Renal pelvis (tissue), 4 donors: ENCODE results near the gene LRRN4CL. TPM values are rescaled to one million over a fixed set of nuclear protein-coding genes. Genes with fewer than 3 reads are reported as not detected.
"Not testable (repeated sequence)": the region's sequence is repeated elsewhere in the genome, so short reads cannot be mapped to it uniquely, and the experiment has no call there.

Experiments
- DNase-seq: peaks from one replicate; pipeline ENCODE4 v3.0.0-alpha.2; 2013
- polyA plus RNA-seq, 3 donors: library from polyadenylated mRNA; unstranded; fragments of 120-200 nt; gene quantifications; one replicate each; pipeline ENCODE4 v1.2.1, GENCODE V29; 2013; ENCODE audit not compliant: insufficient read length in 3 of 3

LRRN4CL gene
- polyA plus RNA-seq, 3 donors: 0.68 to 1.0 (median 1.0) TPM

DNA sequence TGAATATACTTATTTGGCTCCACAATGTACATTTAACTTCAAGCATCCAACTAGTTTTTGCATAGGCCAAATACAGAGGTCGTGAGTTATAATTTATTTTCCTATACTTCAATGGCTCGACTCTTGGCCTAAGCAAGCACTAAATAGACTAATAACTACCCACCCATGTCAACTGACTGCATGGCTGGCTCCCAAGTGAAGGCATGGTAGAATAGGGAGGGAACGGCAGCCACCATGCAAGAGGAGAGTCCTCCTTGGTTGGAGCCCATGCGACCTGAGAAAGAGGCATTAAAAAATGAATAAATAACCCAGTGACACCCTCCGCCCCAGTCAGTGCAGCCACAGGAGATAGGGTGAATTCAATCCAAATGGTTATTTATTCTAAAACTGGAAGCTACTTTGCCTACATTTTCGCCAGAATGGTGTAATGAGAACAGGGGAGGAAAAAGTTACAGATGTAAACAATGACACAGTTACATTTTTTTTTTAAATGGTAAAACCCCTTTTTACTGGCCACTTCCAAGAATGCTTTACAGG lies 23.0 kb upstream of the LRRN4CL start:
- no peak for DNase-seq

- no peak for DNase-seq
Measured at GRCh38 chr11:62710001-62710345, 20.6 kb upstream of the LRRN4CL start.

GRCh38 chr11:62709247-62710000 lies 20.1 kb upstream of the LRRN4CL start:
- DNase-seq: peak; percentile 99

GRCh38 chr11:62708793-62709192 lies 19.5 kb upstream of the LRRN4CL start:
- DNase-seq: no peak

DNA sequence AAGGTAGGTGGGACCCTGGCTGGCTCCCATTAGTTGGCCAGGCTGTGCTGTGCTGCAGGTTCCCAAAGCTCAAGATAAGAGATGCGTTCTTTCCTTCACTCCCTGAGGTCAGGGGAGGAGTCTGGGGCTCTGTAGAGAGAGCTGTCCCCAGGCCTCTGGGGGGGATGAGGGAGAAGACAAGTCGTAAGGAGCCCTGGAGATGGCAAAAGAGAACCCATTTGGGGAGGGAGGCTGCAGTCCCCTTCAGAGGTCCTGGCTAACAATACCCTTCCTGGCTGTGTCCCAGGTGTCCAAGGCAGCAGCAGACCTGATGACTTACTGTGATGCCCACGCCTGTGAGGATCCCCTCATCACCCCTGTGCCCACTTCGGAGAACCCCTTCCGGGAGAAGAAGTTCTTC lies 19.1 kb upstream of the LRRN4CL start:
- no peak for DNase-seq

DNA sequence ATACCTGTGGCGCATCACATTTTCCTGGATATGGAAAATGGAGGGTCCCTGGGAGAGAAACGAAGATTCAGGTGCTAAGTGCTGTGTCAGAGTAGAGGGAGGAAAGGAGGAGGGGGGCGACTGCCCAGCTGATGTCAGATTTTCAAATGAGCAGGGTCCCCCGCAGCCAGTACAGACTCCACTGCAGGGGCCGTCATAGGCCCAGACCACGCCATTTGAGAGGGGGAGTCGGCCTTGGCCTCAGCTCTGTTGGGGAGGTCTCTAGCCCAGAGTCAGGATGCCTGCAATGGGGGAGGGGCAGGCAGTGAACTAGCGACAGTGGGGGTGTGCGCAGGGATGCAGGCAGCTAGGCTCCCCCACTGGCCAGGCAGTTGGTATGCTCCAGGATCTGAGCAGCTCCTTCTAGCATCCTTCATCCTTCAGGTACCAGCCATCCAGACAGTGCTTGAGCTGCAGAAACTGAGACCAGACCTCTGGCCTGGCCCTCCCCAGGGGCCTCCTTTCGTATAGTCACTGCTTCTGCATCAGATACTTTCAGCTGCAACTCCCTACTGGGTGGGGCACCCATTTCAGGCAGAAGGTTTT lies 18.0 kb upstream of the LRRN4CL start, which contains the start of the genes BSCL2 and GNG3:
BSCL2 (minus strand) TSS at position 148 of the 585 bp plus-strand sequence. CDS start 229 bp downstream, outside the sequence.
GNG3 (plus strand) TSS at position 400 of the 585 bp plus-strand sequence. CDS start 620 bp downstream, outside the sequence.
- DNase-seq: peak; percentile 84

DNA sequence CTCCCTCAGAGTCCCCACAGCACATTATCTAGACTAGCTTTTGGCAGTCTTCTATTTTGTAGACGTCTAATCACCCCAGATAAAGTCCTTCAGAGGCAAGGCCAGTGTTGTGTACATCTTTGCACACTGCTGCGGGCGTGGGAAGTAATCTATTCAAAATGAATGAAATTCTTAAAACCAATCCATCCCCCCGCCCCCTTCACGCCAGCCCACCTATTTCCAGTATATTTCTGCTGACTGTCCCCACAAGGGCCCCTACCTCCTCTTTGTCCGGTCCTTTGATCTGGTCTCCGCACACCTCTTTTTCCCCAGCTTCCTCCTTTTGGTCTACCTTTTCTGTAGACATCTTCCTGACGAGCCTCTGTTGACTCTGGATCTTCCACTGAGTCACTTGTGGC lies 17.5 kb upstream of the LRRN4CL start:
- no peak for DNase-seq

DNA sequence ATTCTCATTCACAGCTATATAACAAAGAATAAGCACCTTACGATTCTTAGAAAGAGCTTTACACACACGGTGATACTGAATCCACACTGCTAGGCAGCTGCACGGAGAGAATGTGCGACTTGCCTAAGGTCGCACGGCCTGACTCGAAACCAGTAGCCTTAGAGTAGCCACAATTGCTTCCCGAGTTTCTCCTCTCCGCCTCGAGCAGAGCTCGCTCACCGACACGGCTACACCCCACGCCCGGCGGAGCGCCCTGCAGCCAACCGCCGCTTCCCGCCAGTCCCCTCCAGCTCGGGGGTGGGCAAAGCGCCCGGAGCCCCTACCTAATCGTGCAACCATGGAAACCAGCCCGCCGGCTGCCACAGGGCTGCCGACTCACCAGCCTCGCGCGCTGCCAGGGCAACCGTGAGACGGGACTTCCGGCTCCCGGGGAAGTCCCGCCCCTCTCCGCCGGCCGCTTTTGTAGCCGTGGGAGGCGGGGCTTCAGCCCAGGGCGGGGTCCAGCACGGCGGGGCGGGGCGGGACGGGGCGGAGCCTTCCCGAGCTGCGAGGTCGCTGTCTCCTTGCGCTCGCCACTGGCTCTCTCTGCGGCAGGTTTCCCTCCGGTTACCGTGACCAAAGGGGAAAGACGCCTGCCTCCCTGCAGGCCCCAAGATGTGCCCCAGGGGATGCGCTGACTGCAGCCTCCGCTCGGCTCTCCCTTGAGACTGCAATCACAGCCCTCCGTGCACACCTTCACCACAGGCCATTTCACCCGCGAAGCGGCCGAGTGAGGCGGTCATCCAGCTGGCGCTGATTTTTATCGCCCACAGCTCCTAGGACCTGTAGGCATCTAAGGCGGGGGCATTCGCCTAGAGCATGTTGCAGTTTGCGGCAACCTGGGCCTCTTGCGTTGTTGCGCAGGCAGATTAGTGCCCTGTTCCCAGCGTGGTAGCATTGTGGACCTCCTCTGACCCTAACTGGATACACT lies 16.8 kb upstream of the LRRN4CL start:
- DNase-seq: peak; percentile 94

DNA sequence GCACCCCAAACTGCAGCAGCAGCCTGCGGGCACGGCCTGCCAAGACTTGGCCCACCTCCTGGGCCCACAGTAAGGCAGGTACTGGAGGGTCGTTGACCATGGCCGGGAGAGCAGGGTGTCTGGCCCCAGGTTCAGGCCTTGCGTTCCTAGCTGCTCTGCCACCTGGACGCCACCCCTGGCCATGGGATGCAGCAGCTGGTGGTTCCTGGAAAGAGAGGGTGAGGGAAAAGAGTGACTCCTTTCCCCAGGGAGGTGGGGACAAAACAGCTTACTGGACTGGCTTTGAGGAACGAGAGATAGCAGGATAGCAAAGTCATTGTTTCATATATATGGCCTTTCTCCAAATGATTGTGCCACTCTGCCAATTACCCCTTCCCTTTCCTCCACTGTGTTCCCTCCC lies 16.1 kb upstream of the LRRN4CL start:
- DNase-seq: no peak

- DNase-seq: not testable (repeated sequence)
Measured at GRCh38 chr11:62703921-62704320, 14.6 kb upstream of the LRRN4CL start.

- DNase-seq: no peak
Measured at GRCh38 chr11:62702246-62702645, 12.9 kb upstream of the LRRN4CL start.

- peak; percentile 81 for DNase-seq
Measured at GRCh38 chr11:62694455-62695167, 5.3 kb upstream of the LRRN4CL start.

GRCh38 chr11:62693624-62694023 lies 4.3 kb upstream of the LRRN4CL start:
- DNase-seq: not testable (repeated sequence)

DNA sequence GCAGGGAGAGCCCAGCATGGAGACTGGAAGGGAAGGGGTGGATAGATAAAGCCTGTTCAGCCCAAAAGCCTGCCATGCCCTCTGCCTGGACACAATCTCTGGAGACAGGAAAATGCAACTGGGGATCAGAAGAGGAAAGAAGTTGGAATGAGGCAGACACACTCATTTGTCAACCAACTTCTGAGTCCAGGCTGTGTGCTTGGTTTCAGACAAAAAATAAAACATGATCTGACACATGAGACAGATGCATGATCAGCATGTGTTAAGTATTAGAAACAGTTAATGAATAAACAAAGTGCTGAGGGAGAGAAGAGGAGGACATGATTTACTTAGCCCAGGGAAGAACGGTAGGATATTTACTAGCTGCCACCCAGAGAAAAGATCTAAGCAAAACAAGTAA lies 839 bp downstream of the LRRN4CL start:
- DNase-seq: no peak

- DNase-seq: no peak
Measured at GRCh38 chr11:62687508-62688396, 1.6 kb downstream of the LRRN4CL start.

DNA sequence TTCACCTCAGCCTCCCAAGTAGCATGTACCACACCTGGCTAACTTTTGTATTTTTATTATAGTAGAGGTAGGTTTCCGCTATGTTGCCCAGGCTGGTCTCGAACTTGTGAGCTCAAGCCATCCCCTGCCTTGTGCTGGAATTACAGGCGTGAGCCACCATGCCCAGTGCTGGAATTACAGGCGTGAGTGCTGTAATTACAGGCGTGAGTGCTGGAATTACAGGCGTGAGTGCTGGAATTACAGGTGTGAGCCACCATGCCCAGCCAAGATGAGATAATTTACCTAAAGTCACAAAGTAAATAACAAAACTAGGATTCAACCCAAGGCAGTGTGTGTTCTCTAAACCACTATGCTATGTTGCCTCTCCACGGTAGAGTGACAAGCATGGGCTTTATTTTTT lies 6.8 kb downstream of the LRRN4CL start:
- no peak for DNase-seq

- peak; percentile 41 for DNase-seq
Measured at GRCh38 chr11:62680825-62681240, 8.5 kb downstream of the LRRN4CL start.

- DNase-seq: peak; percentile 87
Measured at GRCh38 chr11:62678770-62679696, 10.3 kb downstream of the LRRN4CL start, which contains the start of gene UBXN1. UBXN1 (minus strand) TSS chr11:62679073; CDS start chr11:62678923, 150 bp downstream.

- DNase-seq: no peak
Measured at GRCh38 chr11:62678433-62678769, 10.9 kb downstream of the LRRN4CL start.
